NCI-H345 (cell line): ENCODE data around the gene TNRC6C.
"Not testable (repeated sequence)": the region's sequence is repeated elsewhere in the genome, so short reads cannot be mapped to it uniquely, and the experiment has no call there.

Experiments used
- DNase-seq: peaks from one replicate; lab custom pipeline; 2025; lab: John Stamatoyannopoulos, UW

TNRC6C gene

DNA sequence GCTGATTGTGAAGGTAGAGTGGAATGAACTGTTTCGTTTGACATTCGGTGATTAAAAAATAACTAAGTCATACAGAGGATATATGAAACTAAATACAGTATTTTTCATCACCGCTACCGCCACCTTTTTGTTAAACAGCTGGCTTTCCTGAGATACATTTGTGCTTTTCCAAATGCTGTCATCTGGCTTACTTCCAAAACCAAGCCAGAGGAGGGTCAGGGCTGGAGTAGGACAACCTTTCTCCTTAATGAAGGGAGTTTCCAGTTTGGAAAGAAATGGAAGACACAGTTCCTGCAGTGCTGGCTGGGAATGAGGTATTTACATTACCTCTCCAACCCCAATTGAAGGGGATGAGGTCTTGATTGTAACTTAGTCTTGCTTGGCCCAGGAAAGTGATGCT is 3.2 kb downstream of the TNRC6C start:
- DNase-seq: no peak

- DNase-seq: no peak
Observed at GRCh38 chr17:77962348-77962747, 3.8 kb downstream of the TNRC6C start.

DNA sequence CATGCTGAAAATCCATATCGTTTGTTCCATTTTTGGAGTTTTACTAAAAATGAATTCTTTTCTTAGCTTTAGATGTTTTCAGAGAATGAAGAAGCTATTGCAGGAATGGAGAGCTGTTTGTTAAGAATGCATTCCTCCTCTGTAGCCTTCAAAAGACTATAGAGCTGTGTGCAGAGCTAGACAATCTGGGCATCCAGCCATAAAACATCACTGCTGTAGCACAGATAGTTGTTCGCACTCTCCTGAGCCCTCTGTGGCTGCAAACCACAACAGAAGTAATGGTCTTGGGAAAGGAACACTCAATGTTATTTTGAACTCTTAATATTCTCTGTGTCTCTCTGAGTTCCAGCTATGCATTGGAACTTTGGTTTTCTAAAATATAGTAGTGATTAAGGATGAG is 4.9 kb downstream of the TNRC6C start:
- DNase-seq: peak; percentile 48

DNA sequence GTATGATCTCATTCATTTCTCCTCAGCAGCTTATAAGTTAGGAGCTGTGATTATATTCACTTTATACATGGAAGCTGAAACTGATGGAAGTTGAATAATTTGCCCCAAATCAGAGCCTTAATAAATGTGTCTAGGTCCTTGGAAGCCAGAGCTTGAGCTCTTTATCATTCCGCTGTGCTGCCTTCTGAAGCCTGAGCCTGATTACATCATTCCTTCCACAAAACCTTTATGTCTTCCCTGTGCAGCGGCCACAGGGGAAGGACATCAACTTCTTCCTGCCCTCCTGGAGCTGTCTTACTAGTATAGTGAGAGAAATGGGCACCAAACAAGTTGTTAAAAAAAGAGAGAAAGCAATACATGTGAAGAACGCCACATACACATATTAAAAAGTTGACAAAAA is 6.8 kb downstream of the TNRC6C start:
- DNase-seq: no peak

GRCh38 chr17:77966476-77966875 is 8.0 kb downstream of the TNRC6C start:
- DNase-seq: no peak

GRCh38 chr17:77968788-77969187 is 10.3 kb downstream of the TNRC6C start:
- DNase-seq: no peak

DNA sequence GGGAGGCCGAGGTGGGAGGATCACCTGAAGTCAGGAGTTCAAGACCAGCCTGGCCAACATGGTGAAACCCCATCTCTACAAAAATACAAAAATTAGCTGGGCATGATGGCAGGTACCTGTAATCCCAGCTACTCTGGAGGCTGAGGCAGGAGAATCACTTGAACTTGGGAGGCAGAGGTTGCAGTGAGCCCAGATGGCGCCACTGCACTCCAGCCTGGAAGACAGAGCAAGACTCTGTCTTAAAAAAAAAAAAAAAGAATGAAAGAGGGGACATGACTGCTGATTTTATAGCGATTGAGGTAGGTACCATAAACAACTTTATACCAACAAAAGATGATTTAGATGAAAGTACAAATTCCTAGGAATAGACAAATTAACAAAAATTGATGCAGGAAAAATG is 13.8 kb downstream of the TNRC6C start:
- DNase-seq: not testable (repeated sequence)

- DNase-seq: no peak
Observed at GRCh38 chr17:77973953-77974352, 15.4 kb downstream of the TNRC6C start.

DNA sequence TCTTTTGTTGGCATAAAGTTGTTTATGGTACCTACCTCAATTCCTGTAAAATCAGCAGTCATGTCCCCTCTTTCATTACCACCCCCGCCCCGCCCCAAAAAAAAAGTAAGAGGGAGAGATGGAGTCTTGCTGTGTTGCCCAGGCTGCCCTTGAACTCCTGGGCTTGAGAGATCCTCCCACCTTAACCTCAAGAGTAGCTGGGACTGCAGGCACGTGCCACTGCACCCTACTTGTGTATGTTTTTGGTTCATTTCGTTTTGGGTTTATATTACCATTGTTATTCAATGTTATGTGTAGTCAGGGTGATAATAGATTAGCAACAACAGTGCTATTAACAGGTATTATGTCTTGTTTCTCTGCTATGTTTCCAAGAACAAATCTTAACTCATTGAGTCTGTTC is 15.9 kb downstream of the TNRC6C start:
- DNase-seq: no peak

DNA sequence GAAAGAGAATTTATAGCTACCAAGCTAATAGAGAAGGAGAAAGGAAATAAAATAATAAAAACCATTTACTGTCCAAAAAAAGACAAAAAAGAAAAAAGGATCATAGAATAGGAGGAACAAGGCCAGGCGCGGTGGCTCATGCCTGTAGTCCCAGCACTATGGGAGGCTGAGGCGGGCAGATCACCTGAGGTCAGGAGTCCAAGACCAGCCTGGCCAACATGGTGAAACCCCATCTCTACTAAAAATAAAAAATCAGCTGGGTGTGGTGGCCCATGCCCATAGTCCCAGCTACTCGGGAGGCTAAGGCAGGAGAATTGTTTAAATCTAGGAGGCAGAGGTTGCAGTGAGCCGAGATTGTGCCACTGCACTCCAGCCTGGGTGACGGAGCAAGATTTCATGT is 23.9 kb downstream of the TNRC6C start:
- DNase-seq: not testable (repeated sequence)

DNA sequence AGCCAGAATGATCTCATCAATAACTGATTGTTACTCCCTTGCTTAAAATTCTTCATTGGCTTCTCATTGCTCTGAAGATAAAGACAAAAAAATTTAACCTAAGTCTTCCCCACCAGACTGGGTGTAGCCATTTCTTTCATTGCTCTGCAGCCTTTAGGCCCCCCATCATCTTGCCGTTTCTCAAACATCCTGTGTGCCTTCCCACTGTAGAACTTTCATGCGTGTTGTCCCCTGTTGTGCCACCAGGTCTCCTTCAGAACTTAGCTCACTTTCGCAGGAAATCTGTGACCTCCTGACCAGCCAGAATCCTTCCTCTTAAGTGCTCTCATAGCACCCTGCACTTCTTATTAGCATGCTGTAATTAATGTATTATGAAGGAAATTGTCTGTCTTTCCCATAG is 31.8 kb downstream of the TNRC6C start:
- no peak for DNase-seq

GRCh38 chr17:77993735-77994134 is 35.2 kb downstream of the TNRC6C start:
- not testable (repeated sequence) for DNase-seq

GRCh38 chr17:77995146-77995852 is 36.8 kb downstream of the TNRC6C start:
- no peak for DNase-seq

- no peak for DNase-seq
Observed at GRCh38 chr17:77996256-77996655, 37.8 kb downstream of the TNRC6C start.

DNA sequence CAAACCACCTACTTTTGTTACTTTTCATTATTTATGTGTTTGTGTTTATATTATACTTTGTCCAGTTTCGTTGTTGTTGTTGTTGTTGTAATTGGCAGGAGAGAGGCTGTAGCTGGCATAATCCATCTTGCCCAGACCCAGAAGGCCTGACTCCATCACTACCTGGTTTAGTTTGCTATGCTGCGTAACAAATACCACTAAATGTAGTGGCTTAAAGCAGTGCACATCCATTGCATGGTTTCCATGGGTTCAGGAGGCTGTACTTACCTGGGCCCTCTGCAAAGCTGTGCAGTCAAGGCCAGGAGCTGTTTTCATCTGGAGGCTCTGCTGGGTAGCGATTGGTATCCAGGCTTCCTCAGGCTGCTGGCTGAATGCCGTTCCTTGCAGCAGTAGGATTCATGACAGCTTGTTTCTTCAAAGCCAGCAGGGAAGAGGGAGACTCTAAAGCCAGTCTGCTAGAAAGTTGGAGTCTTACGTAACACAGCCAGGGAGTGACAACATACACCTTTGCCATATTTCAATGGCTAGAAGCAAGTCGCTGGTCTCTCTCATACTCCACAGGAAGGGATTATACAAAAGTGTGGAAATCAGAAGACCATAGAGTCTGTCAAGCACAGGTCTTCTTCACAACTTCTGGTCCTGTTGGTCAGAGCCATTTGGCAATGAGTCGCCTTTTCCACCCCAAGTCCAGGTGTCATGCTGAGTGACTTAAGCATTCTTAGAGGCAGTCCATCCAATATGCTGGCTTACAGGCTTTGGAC is 41.1 kb downstream of the TNRC6C start:
- no peak for DNase-seq

GRCh38 chr17:78000341-78000740 is 41.8 kb downstream of the TNRC6C start:
- no peak for DNase-seq

DNA sequence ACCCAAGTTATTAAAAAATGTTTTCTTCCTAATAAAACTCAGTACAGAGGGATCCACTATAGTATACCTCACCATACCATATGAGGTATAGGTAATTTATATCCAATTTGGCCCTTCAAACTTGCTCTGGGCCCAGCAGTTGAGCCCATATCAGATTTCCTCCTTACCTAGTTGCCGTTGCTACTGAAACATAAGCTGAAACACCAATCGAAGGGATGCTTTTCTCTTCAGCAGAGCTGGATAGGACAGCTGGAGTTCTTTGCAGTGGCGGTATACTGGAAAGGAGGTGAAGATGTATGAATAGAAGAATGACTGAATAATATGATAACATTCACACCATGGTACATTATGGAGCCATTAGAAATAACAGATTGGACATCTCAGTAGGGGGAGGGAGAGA is 42.7 kb downstream of the TNRC6C start:
- no peak for DNase-seq

GRCh38 chr17:78001612-78002011 is 43.1 kb downstream of the TNRC6C start:
- no peak for DNase-seq

- no peak for DNase-seq
Observed at GRCh38 chr17:78002166-78002565, 43.7 kb downstream of the TNRC6C start.

GRCh38 chr17:78005452-78006171 is 47.1 kb downstream of the TNRC6C start:
- DNase-seq: no peak

GRCh38 chr17:78006338-78006737 is 47.8 kb downstream of the TNRC6C start:
- DNase-seq: no peak

- DNase-seq: no peak
Observed at GRCh38 chr17:78007647-78008046, 49.1 kb downstream of the TNRC6C start.

GRCh38 chr17:78010759-78011158 is 52.3 kb downstream of the TNRC6C start:
- DNase-seq: no peak
